ENCODE results near the gene FERD3L.

DNA sequence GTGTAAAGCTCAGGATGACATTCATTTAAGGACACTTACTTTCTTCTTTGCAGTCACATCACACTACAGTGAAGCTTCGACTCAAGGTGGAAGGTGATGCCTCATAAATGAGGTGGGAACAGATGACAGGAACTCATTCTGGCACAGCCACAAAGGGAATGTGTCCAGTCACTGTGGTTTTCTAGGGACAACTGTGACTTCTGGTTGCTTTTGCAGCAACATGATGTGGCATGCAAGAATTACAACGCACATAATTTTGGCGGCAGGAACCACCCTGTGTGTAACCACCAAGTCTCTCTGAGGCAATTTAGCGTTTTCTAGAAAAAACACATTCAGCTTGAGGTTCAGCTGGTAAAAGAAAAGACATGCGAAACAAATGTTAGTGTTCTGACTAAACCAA is 32.0 kb upstream of the FERD3L start:
- TF ChIP-seq, protein P1, sequence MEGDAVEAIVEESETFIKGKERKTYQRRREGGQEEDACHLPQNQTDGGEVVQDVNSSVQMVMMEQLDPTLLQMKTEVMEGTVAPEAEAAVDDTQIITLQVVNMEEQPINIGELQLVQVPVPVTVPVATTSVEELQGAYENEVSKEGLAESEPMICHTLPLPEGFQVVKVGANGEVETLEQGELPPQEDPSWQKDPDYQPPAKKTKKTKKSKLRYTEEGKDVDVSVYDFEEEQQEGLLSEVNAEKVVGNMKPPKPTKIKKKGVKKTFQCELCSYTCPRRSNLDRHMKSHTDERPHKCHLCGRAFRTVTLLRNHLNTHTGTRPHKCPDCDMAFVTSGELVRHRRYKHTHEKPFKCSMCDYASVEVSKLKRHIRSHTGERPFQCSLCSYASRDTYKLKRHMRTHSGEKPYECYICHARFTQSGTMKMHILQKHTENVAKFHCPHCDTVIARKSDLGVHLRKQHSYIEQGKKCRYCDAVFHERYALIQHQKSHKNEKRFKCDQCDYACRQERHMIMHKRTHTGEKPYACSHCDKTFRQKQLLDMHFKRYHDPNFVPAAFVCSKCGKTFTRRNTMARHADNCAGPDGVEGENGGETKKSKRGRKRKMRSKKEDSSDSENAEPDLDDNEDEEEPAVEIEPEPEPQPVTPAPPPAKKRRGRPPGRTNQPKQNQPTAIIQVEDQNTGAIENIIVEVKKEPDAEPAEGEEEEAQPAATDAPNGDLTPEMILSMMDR (IDR thresholded peaks at IDR 0.05), result no peak
- no peak for TF ChIP-seq POLR2A (IDR thresholded peaks at IDR 0.05)
